Dedifferentiated amniotic fluid mesenchymal stem cell (primary cell): Measurements from ENCODE around the gene SLCO1B3.
"Not testable (repeated sequence)": the region's sequence is repeated elsewhere in the genome, so short reads cannot be mapped to it uniquely, and the experiment has no call there.

Experiments
- DNase-seq: peaks from one replicate; pipeline ENCODE4 v3.0.0-alpha.2; 2016; ENCODE audit errors: extremely low spot score

SLCO1B3 gene

GRCh38 chr12:20810487-20810886 is at the start of gene SLCO1B3:
SLCO1B3 (plus strand) TSS chr12:20810705; CDS start chr12:20815739, 5,034 bp downstream.
- DNase-seq: no peak

GRCh38 chr12:20777420-20777819 is 33.1 kb upstream of the SLCO1B3 start:
- DNase-seq: no peak

- peak; percentile 6 for DNase-seq
These were observed 31.5 kb upstream of the SLCO1B3 start for GRCh38 chr12:20778969-20779368.

- not testable (repeated sequence) for DNase-seq
These were observed 30.5 kb upstream of the SLCO1B3 start for GRCh38 chr12:20779971-20780370.

GRCh38 chr12:20783796-20784357 is 26.6 kb upstream of the SLCO1B3 start:
- DNase-seq: not testable (repeated sequence)

GRCh38 chr12:20792971-20793370 is 17.5 kb upstream of the SLCO1B3 start:
- no peak for DNase-seq

GRCh38 chr12:20798554-20798953 is 12.0 kb upstream of the SLCO1B3 start:
- DNase-seq: peak; percentile 32

- DNase-seq: no peak
These were observed 10.3 kb upstream of the SLCO1B3 start for GRCh38 chr12:20800160-20800559.

GRCh38 chr12:20801035-20801434 is 9.5 kb upstream of the SLCO1B3 start:
- DNase-seq: no peak

- no peak for DNase-seq
These were observed 4.6 kb upstream of the SLCO1B3 start for GRCh38 chr12:20805921-20806320.

GRCh38 chr12:20807192-20808080 is 3.1 kb upstream of the SLCO1B3 start:
- no peak for DNase-seq

- DNase-seq: no peak
These were observed 2.0 kb upstream of the SLCO1B3 start for GRCh38 chr12:20808521-20808920.

GRCh38 chr12:20815574-20815973 is 5.1 kb downstream of the SLCO1B3 start:
- DNase-seq: no peak

GRCh38 chr12:20822415-20822814 is 11.9 kb downstream of the SLCO1B3 start:
- no peak for DNase-seq

GRCh38 chr12:20822925-20823324 is 12.4 kb downstream of the SLCO1B3 start:
- no peak for DNase-seq

- no peak for DNase-seq
These were observed 19.4 kb downstream of the SLCO1B3 start for GRCh38 chr12:20829919-20830318.

GRCh38 chr12:20830456-20830855 is 20.0 kb downstream of the SLCO1B3 start:
- DNase-seq: no peak

- DNase-seq: no peak
These were observed 22.4 kb downstream of the SLCO1B3 start for GRCh38 chr12:20832911-20833310.

GRCh38 chr12:20852649-20853048 is 42.1 kb downstream of the SLCO1B3 start:
- DNase-seq: no peak

GRCh38 chr12:20863056-20863455 is 52.6 kb downstream of the SLCO1B3 start:
- no peak for DNase-seq

- no peak for DNase-seq
These were observed 55.4 kb downstream of the SLCO1B3 start for GRCh38 chr12:20865873-20866272.

- no peak for DNase-seq
These were observed 57.8 kb downstream of the SLCO1B3 start for GRCh38 chr12:20868277-20868676.

GRCh38 chr12:20883288-20883687 is 72.8 kb downstream of the SLCO1B3 start:
- no peak for DNase-seq
